Neutrophil (primary cell): ENCODE data around the gene TPRN.

Experiments
- H3K27ac ChIP-seq: fragments of 200-600 bp; sonication (generic); 2 replicates; pipeline ENCODE4 v1.5.1; 2016; ENCODE audit warnings: mild to moderate bottlenecking, moderate library complexity
- H3K27me3 ChIP-seq: fragments of 200-600 bp; sonication (generic); 2 replicates; pipeline ENCODE4 v1.6.0; 2016; ENCODE audit warnings: mild to moderate bottlenecking
- H3K36me3 ChIP-seq: fragments of 200-600 bp; sonication (generic); 2 replicates; pipeline ENCODE4 v1.5.1; 2017
- H3K4me1 ChIP-seq, 2 experiments: fragments of 200-600 bp in 1 of 2; sonication (generic) in 1 of 2; 1 replicate in 1 of 2; 2 replicates in 1 of 2; pipeline versions ENCODE4 v1.5.1 to v1.6.1; 2013 to 2016; ENCODE audit warnings: low read depth in 1 of 2, low read length in 1 of 2, mild to moderate bottlenecking in 1 of 2, moderate library complexity in 1 of 2; ENCODE audit not compliant: control insufficient read depth in 1 of 2, insufficient read depth in 1 of 2
- H3K4me3 ChIP-seq, 2 experiments: fragments of 200-600 bp in 1 of 2; sonication (generic) in 1 of 2; 1 replicate in 1 of 2; 2 replicates in 1 of 2; pipeline ENCODE4 v1.5.1; 2013 to 2016; ENCODE audit warnings: low read depth in 1 of 2, low read length in 1 of 2, mild to moderate bottlenecking in 1 of 2, moderate library complexity in 1 of 2
- H3K9me3 ChIP-seq: fragments of 200-600 bp; sonication (generic); 2 replicates; pipeline ENCODE4 v1.5.1; 2016
- CTCF ChIP-seq: fragments of 200-600 bp; sonication (generic); IDR thresholded peaks from 2 replicates; pipeline ENCODE4 v1.5.1; 2016; ENCODE audit warnings: antibody characterized with exemption

TPRN gene

GRCh38 chr9:137227054-137227852, 26.7 kb upstream of the TPRN start, which contains the start of gene RNF224:
TSS of gene RNF224 (plus strand) at chr9:137227502. CDS start at chr9:137228336, 834 bp downstream.
- no peaks in the 10 kb centered on the region for H3K9me3 ChIP-seq
- TF ChIP-seq CTCF: peak; percentile 82
- H3K36me3 ChIP-seq: no peaks in the 10 kb centered on the region
- H3K27me3 ChIP-seq: peaks cover 73% of the 10 kb centered on the region
- H3K4me1 ChIP-seq: peaks cover 15 to 23% of the 10 kb centered on the region in 2 experiments
- H3K27ac ChIP-seq: no peak within 1 kb of the TSS
- no peak within 1 kb of the TSS for H3K4me3 ChIP-seq

GRCh38 chr9:137226338-137227053, 26.0 kb upstream of the TPRN start:
- TF ChIP-seq CTCF: no peak
- Histone ChIP-seq H3K27me3 (peaks cover 79% of the 10 kb centered on the region), H3K4me1 (peaks cover 15 to 28% of the 10 kb centered on the region in 2 experiments), H3K4me3 (no peak overlapping the region), H3K36me3 (no peaks in the 10 kb centered on the region), H3K27ac (no peak overlapping the region), H3K9me3 (no peaks in the 10 kb centered on the region)

- TF ChIP-seq CTCF: no peak
- Histone ChIP-seq H3K9me3 (no peaks in the 10 kb centered on the region), H3K4me1 (peaks cover 15 to 30% of the 10 kb centered on the region in 2 experiments), H3K4me3 (no peak overlapping the region), H3K27ac (no peak overlapping the region), H3K36me3 (no peaks in the 10 kb centered on the region), H3K27me3 (peaks cover 86% of the 10 kb centered on the region)
Observed at GRCh38 chr9:137225699-137226331, 25.3 kb upstream of the TPRN start.

- peaks cover 88% of the 10 kb centered on the region for H3K27me3 ChIP-seq
- H3K36me3 ChIP-seq: no peaks in the 10 kb centered on the region
- H3K4me1 ChIP-seq: peaks cover 15 to 30% of the 10 kb centered on the region in 2 experiments
- TF ChIP-seq CTCF: no peak
- peak within 1 kb of the TSS; percentile 84 to 94 for H3K4me3 ChIP-seq
- peak within 1 kb of the TSS; percentile 87 for H3K27ac ChIP-seq
- H3K9me3 ChIP-seq: no peaks in the 10 kb centered on the region
Observed at GRCh38 chr9:137224830-137225694, 24.5 kb upstream of the TPRN start, which contains the start of gene CYSRT1. TSS of gene CYSRT1 (plus strand) at chr9:137225174. CDS start at chr9:137225622, 448 bp downstream.
